Suprapubic skin (tissue), 4 donors: ENCODE measurements around the gene RSF1. TPM values are rescaled to one million over a fixed set of nuclear protein-coding genes. Genes with fewer than 3 reads are reported as not detected.

ENCODE experiments used
- DNase-seq, 2 donors: peaks; one replicate each; pipeline ENCODE4 v3.0.0-alpha.2; 2019; ENCODE audit warnings: low spot score in 2 of 2
- H3K27ac ChIP-seq: fragments of 200-600 bp; sonication (generic); one replicate; pipeline ENCODE4 v1.5.1; 2019
- H3K27me3 ChIP-seq: fragments of 200-600 bp; sonication (generic); one replicate; pipeline ENCODE4 v1.5.1; 2019
- H3K36me3 ChIP-seq: fragments of 200-600 bp; sonication (generic); one replicate; pipeline ENCODE4 v1.5.1; 2019
- H3K4me1 ChIP-seq: fragments of 200-600 bp; sonication (generic); one replicate; pipeline ENCODE4 v1.5.1; 2019
- H3K4me3 ChIP-seq: fragments of 200-600 bp; sonication (generic); one replicate; pipeline ENCODE4 v1.5.1; 2019; ENCODE audit warnings: mild to moderate bottlenecking
- H3K9me3 ChIP-seq: fragments of 200-600 bp; sonication (generic); one replicate; pipeline ENCODE4 v1.5.1; 2019
- CTCF ChIP-seq, 2 donors: fragments of 200-600 bp in 1 of 2; fragments of 450-650 bp in 1 of 2; sonication (generic) in 1 of 2; IDR thresholded peaks; one replicate each; pipeline ENCODE4 v1.5.1; 2016 to 2019; ENCODE audit warnings: antibody characterized with exemption in 2 of 2, mild to moderate bottlenecking in 1 of 2, moderate library complexity in 1 of 2
- EP300 ChIP-seq: sonication (generic); formaldehyde crosslinking; IDR thresholded peaks from one replicate; pipeline ENCODE4 v1.6.1; 2017; ENCODE audit warnings: antibody characterized with exemption
- POLR2A ChIP-seq, 2 donors: fragments of 450-650 bp; IDR thresholded peaks; one replicate each; pipeline ENCODE4 v1.6.1; 2017; ENCODE audit warnings: antibody characterized with exemption in 2 of 2, mild to moderate bottlenecking in 2 of 2, moderate library complexity in 2 of 2
- POLR2AphosphoS5 ChIP-seq, 3 donors: sonication (generic); formaldehyde crosslinking; IDR thresholded peaks; one replicate each; pipeline ENCODE4 v1.6.1; 2017; ENCODE audit warnings: antibody characterized with exemption in 3 of 3
- WGBS: methylation state at CpG from one replicate; pipeline ENCODE4 v1.1.5; 2018; 5-methylcytosine and 5-hydroxymethylcytosine counted together
- total RNA-seq, 4 donors: library from RNA; depleted of rRNA; stranded (reverse); fragments of >200 nt; gene quantifications; one replicate each; pipeline ENCODE4 v1.1.0, GENCODE V29; 2016

Gene RSF1
- total RNA-seq, 4 donors from 2014 or later = 27.5 to 121 (median 45.5) TPM

- Histone ChIP-seq H3K9me3 (no peaks in the 10 kb centered on the region), H3K4me1 (no peaks in the 10 kb centered on the region), H3K4me3 (no peak overlapping the region), H3K27me3 (no peaks in the 10 kb centered on the region), H3K27ac (no peak overlapping the region), H3K36me3 (no peaks in the 10 kb centered on the region)
- DNase-seq = no peak
- TF ChIP-seq EP300 (no peak), CTCF (IDR thresholded peaks at IDR 0.05) (no peak), POLR2A (IDR thresholded peaks at IDR 0.05) (no peak), POLR2AphosphoS5 (IDR thresholded peaks at IDR 0.05) (no peak)
- 100% methylated on average over 1 of the region's 1 CpG for WGBS
Measured at GRCh38 chr11:77778118-77778517, 42.4 kb downstream of the RSF1 start.

- Histone ChIP-seq H3K27me3 (no peaks in the 10 kb centered on the region), H3K9me3 (no peaks in the 10 kb centered on the region), H3K4me3 (no peak overlapping the region), H3K36me3 (no peaks in the 10 kb centered on the region), H3K4me1 (no peaks in the 10 kb centered on the region), H3K27ac (no peak overlapping the region)
- TF ChIP-seq POLR2A (IDR thresholded peaks at IDR 0.05) = no peak
- peak in 1 of 2 donors; percentile 9 for TF ChIP-seq CTCF (IDR thresholded peaks at IDR 0.05)
- WGBS = 82% methylated on average over 1 of the region's 1 CpG
- DNase-seq = no peak
Measured at GRCh38 chr11:77776455-77776854, 44.1 kb downstream of the RSF1 start.

GRCh38 chr11:77775936-77776335, 44.6 kb downstream of the RSF1 start:
- H3K36me3 ChIP-seq = no peaks in the 10 kb centered on the region
- H3K4me3 ChIP-seq = no peak overlapping the region
- no peaks in the 10 kb centered on the region for H3K9me3 ChIP-seq
- no peaks in the 10 kb centered on the region for H3K4me1 ChIP-seq
- no peak for TF ChIP-seq CTCF (IDR thresholded peaks at IDR 0.05)
- TF ChIP-seq POLR2A (IDR thresholded peaks at IDR 0.05) = no peak
- no peak for TF ChIP-seq POLR2AphosphoS5 (IDR thresholded peaks at IDR 0.05)
- TF ChIP-seq EP300 = no peak
- H3K27me3 ChIP-seq = no peaks in the 10 kb centered on the region
- DNase-seq = no peak
- no peak overlapping the region for H3K27ac ChIP-seq
- 76% methylated on average over 2 of the region's 2 CpGs for WGBS

GRCh38 chr11:77771135-77771534, 49.4 kb downstream of the RSF1 start:
- WGBS = 56% methylated on average over 4 of the region's 4 CpGs
- Histone ChIP-seq H3K27me3 (no peaks in the 10 kb centered on the region), H3K4me1 (no peaks in the 10 kb centered on the region), H3K36me3 (no peaks in the 10 kb centered on the region), H3K4me3 (no peak overlapping the region), H3K9me3 (no peaks in the 10 kb centered on the region), H3K27ac (no peak overlapping the region)
- DNase-seq = no peak
- TF ChIP-seq POLR2A (IDR thresholded peaks at IDR 0.05) = no peak
- TF ChIP-seq EP300 = no peak
- no peak for TF ChIP-seq CTCF (IDR thresholded peaks at IDR 0.05)
- TF ChIP-seq POLR2AphosphoS5 (IDR thresholded peaks at IDR 0.05) = no peak

GRCh38 chr11:77770629-77771028, 49.9 kb downstream of the RSF1 start:
- TF ChIP-seq POLR2AphosphoS5 (IDR thresholded peaks at IDR 0.05) (no peak), POLR2A (IDR thresholded peaks at IDR 0.05) (no peak), CTCF (IDR thresholded peaks at IDR 0.05) (no peak), EP300 (no peak)
- Histone ChIP-seq H3K4me1 (no peaks in the 10 kb centered on the region), H3K4me3 (no peak overlapping the region), H3K27me3 (no peaks in the 10 kb centered on the region), H3K36me3 (no peaks in the 10 kb centered on the region), H3K27ac (no peak overlapping the region), H3K9me3 (no peaks in the 10 kb centered on the region)
- DNase-seq = no peak
